ENCODE results near the gene ZBTB20.

ZBTB20 gene

DNA sequence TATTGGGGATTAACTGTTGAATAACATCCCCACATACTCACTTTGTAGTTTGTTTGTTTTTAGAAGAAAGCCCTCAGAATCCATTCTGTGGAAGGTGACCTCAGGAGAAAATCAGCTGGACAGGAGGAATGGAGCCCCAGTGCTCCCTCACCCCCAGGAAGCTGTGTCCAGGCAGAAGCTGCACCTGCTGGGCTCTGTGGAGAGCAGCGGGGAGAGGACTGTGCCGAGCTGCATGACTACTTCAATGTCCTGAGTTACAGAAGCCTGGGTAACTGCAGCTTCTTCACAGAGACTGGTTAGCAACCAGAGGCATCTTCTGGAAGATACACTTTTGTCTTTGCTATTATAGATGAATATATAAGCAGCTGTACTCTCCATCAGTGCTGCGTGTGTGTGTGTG is 839.3 kb downstream of the ZBTB20 start:
- no peaks in the 10 kb centered on the region for H3K36me3 ChIP-seq (replicated peaks; ENCODE audit: insufficient read depth, low read length)
- no peaks in the 10 kb centered on the region for H4K20me1 ChIP-seq (ENCODE audit: insufficient read depth, low read length)
- no peaks in the 10 kb centered on the region for H3K9me2 ChIP-seq (replicated peaks; ENCODE audit: insufficient read depth, low read length)
- peaks cover 6% of the 10 kb centered on the region; the same call in 1 of the 2 replicates for H3K4me1 ChIP-seq (ENCODE audit: low read length)
- no peaks in the 10 kb centered on the region for H3K27me3 ChIP-seq (replicated peaks; ENCODE audit: insufficient read depth, low read length)
- TF ChIP-seq CTCF (IDR thresholded peaks at IDR 0.05; ENCODE audit: low read length) (no peak), EZH2phosphoT487 (IDR thresholded peaks at IDR 0.05; ENCODE audit: low read length) (no peak), EZH2 (optimal IDR thresholded peaks at IDR 0.05; ENCODE audit: low read depth, low read length) (no peak)
- no peaks in the 10 kb centered on the region for H3F3A ChIP-seq (ENCODE audit: insufficient read depth, low read length)
- no peaks in the 10 kb centered on the region for H3K79me2 ChIP-seq (ENCODE audit: low read length)
- H3K9me3 ChIP-seq (replicated peaks; ENCODE audit: insufficient read depth, low read length), result no peaks in the 10 kb centered on the region
- H3K27ac ChIP-seq (ENCODE audit: low read length), result no peak overlapping the region
- no peak overlapping the region for H2AFZ ChIP-seq (ENCODE audit: low read length)
- H3K4me2 ChIP-seq (ENCODE audit: low read depth, low read length), result no peak overlapping the region
- H3K9ac ChIP-seq (ENCODE audit: low read length), result no peak overlapping the region
- H3K4me3 ChIP-seq (ENCODE audit: low read length), result no peak overlapping the region
- DNase-seq, result no peak

DNA sequence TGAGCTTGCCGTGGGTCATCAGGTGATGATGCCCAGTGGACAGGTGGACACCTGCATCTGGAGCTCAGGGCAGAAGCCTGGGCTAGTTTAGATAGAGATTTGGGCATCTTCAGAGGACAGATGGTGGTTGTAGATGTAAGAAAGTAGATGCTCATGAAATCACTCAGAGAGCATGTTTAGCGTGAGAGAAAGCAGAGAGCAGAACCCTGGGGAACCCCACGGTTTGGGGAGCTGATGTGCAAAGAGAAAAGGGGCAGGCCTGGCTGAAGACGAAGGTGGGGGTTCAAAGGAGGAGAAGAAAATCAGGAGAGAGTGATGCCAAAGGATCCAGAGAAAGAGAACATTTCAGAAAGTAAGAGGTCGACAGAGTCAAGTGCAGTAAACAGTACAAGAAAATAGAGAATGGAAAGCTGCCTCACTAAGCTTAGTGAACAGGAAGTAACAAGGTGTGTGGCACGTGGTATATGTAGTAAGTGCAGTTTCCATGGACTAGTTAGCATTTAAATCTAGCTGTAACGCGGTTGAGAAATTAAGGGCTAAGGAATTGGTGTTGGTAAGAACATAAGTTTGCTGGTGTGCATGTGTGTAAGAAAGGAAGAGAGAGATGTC is 839.8 kb downstream of the ZBTB20 start:
- no peak overlapping the region for H2AFZ ChIP-seq (ENCODE audit: low read length)
- no peak for TF ChIP-seq EZH2phosphoT487 (IDR thresholded peaks at IDR 0.05; ENCODE audit: low read length)
- no peak for TF ChIP-seq EZH2 (optimal IDR thresholded peaks at IDR 0.05; ENCODE audit: low read depth, low read length)
- no peak for TF ChIP-seq CTCF (IDR thresholded peaks at IDR 0.05; ENCODE audit: low read length)
- H3K9me3 ChIP-seq (replicated peaks; ENCODE audit: insufficient read depth, low read length), result no peaks in the 10 kb centered on the region
- H3K79me2 ChIP-seq (ENCODE audit: low read length), result no peaks in the 10 kb centered on the region
- no peak overlapping the region for H3K4me3 ChIP-seq (ENCODE audit: low read length)
- no peak overlapping the region for H3K27ac ChIP-seq (ENCODE audit: low read length)
- no peak for DNase-seq
- no peaks in the 10 kb centered on the region for H3K27me3 ChIP-seq (replicated peaks; ENCODE audit: insufficient read depth, low read length)
- peaks cover 6% of the 10 kb centered on the region; the same call in 1 of the 2 replicates for H3K4me1 ChIP-seq (ENCODE audit: low read length)
- H3K9me2 ChIP-seq (replicated peaks; ENCODE audit: insufficient read depth, low read length), result no peaks in the 10 kb centered on the region
- H3K4me2 ChIP-seq (ENCODE audit: low read depth, low read length), result no peak overlapping the region
- no peaks in the 10 kb centered on the region for H3K36me3 ChIP-seq (replicated peaks; ENCODE audit: insufficient read depth, low read length)
- no peaks in the 10 kb centered on the region for H4K20me1 ChIP-seq (ENCODE audit: insufficient read depth, low read length)
- no peaks in the 10 kb centered on the region for H3F3A ChIP-seq (ENCODE audit: insufficient read depth, low read length)
- H3K9ac ChIP-seq (ENCODE audit: low read length), result no peak overlapping the region

- Histone ChIP-seq H3K4me2 (ENCODE audit: low read depth, low read length) (no peak overlapping the region), H3K36me3 (replicated peaks; ENCODE audit: insufficient read depth, low read length) (no peaks in the 10 kb centered on the region), H3K27ac (ENCODE audit: low read length) (no peak overlapping the region), H3K9ac (ENCODE audit: low read length) (no peak overlapping the region), H3K9me2 (replicated peaks; ENCODE audit: insufficient read depth, low read length) (no peaks in the 10 kb centered on the region), H4K20me1 (ENCODE audit: insufficient read depth, low read length) (no peaks in the 10 kb centered on the region), H2AFZ (ENCODE audit: low read length) (no peak overlapping the region), H3K79me2 (ENCODE audit: low read length) (no peaks in the 10 kb centered on the region), H3K9me3 (replicated peaks; ENCODE audit: insufficient read depth, low read length) (no peaks in the 10 kb centered on the region), H3K4me1 (ENCODE audit: low read length) (0 out of 2 replicates have a peak, but pooled peaks cover 2% of the 10 kb centered on the region), H3K4me3 (ENCODE audit: low read length) (no peak overlapping the region), H3K27me3 (replicated peaks; ENCODE audit: insufficient read depth, low read length) (no peaks in the 10 kb centered on the region), H3F3A (ENCODE audit: insufficient read depth, low read length) (no peaks in the 10 kb centered on the region)
- DNase-seq, result no peak
- TF ChIP-seq CTCF (IDR thresholded peaks at IDR 0.05; ENCODE audit: low read length), result no peak
- TF ChIP-seq EZH2 (optimal IDR thresholded peaks at IDR 0.05; ENCODE audit: low read depth, low read length), result no peak
- TF ChIP-seq EZH2phosphoT487 (IDR thresholded peaks at IDR 0.05; ENCODE audit: low read length), result no peak
Observed at GRCh38 chr3:114299941-114300624, 847.0 kb downstream of the ZBTB20 start.

Data from MM.1S (cell line).